GM12878 (cell line): Measurements from ENCODE around the gene OR7G2. TPM values are rescaled to one million over a fixed set of nuclear protein-coding genes. Genes with fewer than 3 reads are reported as not detected.
A peak's percentile ranks its signal among the peaks of the same experiment; 100 is the strongest.

ENCODE experiments used
- CREB1 ChIP-seq: IDR thresholded peaks from 2 replicates; pipeline ENCODE4 v1.6.1; 2012; ENCODE audit warnings: low read depth, mild to moderate bottlenecking, inconsistent platforms
- DPF2 ChIP-seq: fragments of 450-650 bp; IDR thresholded peaks from 2 replicates; pipeline ENCODE4 v1.6.1; 2017; ENCODE audit warnings: mild to moderate bottlenecking
- EED ChIP-seq: sonication (generic); IDR thresholded peaks from 2 replicates; pipeline ENCODE4 v1.6.1; 2016; ENCODE audit warnings: antibody characterized with exemption, low read depth
- ETV6 ChIP-seq, 2 experiments: fragments of 450-650 bp in 1 of 2; IDR thresholded peaks in 1 of 2; conservative IDR thresholded peaks in 1 of 2; 2 replicates each; pipeline ENCODE4 v1.6.1; 2014; ENCODE audit warnings: antibody characterized with exemption in 1 of 2, borderline replicate concordance in 1 of 2, low read depth in 1 of 2, mild to moderate bottlenecking in 1 of 2, moderate library complexity in 1 of 2
- FOXK2 ChIP-seq: fragments of 450-650 bp; IDR thresholded peaks from 2 replicates; pipeline ENCODE4 v1.6.1; 2017; ENCODE audit warnings: mild to moderate bottlenecking, moderate library complexity
- GABPA ChIP-seq: IDR thresholded peaks from 2 replicates; pipeline ENCODE4 v1.6.1; 2014; ENCODE audit warnings: antibody characterized with exemption, low read depth, mild to moderate bottlenecking, inconsistent platforms
- KAT2A ChIP-seq: conservative IDR thresholded peaks from 2 replicates; pipeline ENCODE4 v1.6.1; 2011; ENCODE audit warnings: low read depth, low read length; ENCODE audit not compliant: control insufficient read depth
- KDM1A ChIP-seq: fragments of 200-600 bp; sonication (generic); IDR thresholded peaks from 2 replicates; pipeline ENCODE4 v1.6.1; 2016; ENCODE audit warnings: borderline replicate concordance
- MTA3 ChIP-seq: IDR thresholded peaks from 2 replicates; pipeline ENCODE4 v1.6.1; 2012; ENCODE audit warnings: low read length, inconsistent platforms, borderline replicate concordance
- MYC ChIP-seq: IDR thresholded peaks from 2 replicates; pipeline ENCODE4 v1.6.1; 2011; ENCODE audit warnings: mild to moderate bottlenecking, low read length, moderate library complexity, inconsistent platforms; ENCODE audit not compliant: insufficient read depth, insufficient replicate concordance, insufficient read length, severe bottlenecking
- NFXL1 ChIP-seq: fragments of 450-650 bp; IDR thresholded peaks from 2 replicates; pipeline ENCODE4 v1.6.1; 2017; ENCODE audit warnings: antibody characterized with exemption, mild to moderate bottlenecking, borderline replicate concordance
- POLR2AphosphoS5 ChIP-seq: IDR thresholded peaks from 2 replicates; pipeline ENCODE4 v1.6.1; 2011; ENCODE audit warnings: mild to moderate bottlenecking, low read length, inconsistent platforms
- POU2F2 ChIP-seq: IDR thresholded peaks from 3 replicates; pipeline ENCODE4 v1.6.1; 2011; ENCODE audit warnings: low read depth, mild to moderate bottlenecking, low read length, borderline replicate concordance
- SMC3 ChIP-seq: IDR thresholded peaks from 2 replicates; pipeline ENCODE4 v1.6.1; 2011; ENCODE audit warnings: low read length, improper control_type of control experiment, borderline replicate concordance
- SREBF1 ChIP-seq: IDR thresholded peaks from 2 replicates; pipeline ENCODE4 v1.6.1; 2012; ENCODE audit warnings: mild to moderate bottlenecking, low read length
- SREBF2 ChIP-seq: IDR thresholded peaks from 2 replicates; pipeline ENCODE4 v1.6.1; 2012; ENCODE audit warnings: mild to moderate bottlenecking, low read length
- SUZ12 ChIP-seq: fragments of 200-600 bp; sonication (generic); IDR thresholded peaks from one replicate; pipeline ENCODE4 v1.6.1; 2018; ENCODE audit warnings: antibody characterized with exemption, mild to moderate bottlenecking; ENCODE audit not compliant: unreplicated experiment
- ZNF207 ChIP-seq: fragments of 450-650 bp; IDR thresholded peaks from 2 replicates; pipeline ENCODE4 v1.6.1; 2014; ENCODE audit warnings: antibody characterized with exemption, mild to moderate bottlenecking, borderline replicate concordance
- polyA plus RNA-seq, 11 experiments: library from polyadenylated mRNA; depleted of rRNA in 4 of 11; unstranded in 6 of 11; stranded (reverse) in 5 of 11; fragments of >200 nt; fragmentation: Nextera tagmentation in 4 of 11; fragmentation: Illumina TruSeq in 1 of 11; extraction: Ambion mirVana in 4 of 11; extraction: Trizol in 1 of 11; gene quantifications; 1 replicate in 1 of 11; 2 replicates in 10 of 11; pipeline versions ENCODE4 v1.2.1 to v1.2.3, GENCODE V29; 2011 to 2016; ENCODE audit warnings: inconsistent platforms in 2 of 11, missing spikeins in 2 of 11, low read depth in 1 of 11
- total RNA-seq, 4 experiments: library from RNA; depleted of rRNA in 3 of 4; stranded (reverse); fragments of >200 nt in 3 of 4; fragmentation: Illumina TruSeq in 1 of 4; extraction: Trizol in 1 of 4; gene quantifications; 2 replicates each; pipeline versions ENCODE4 v1.2.1 to v1.2.3, GENCODE V29; 2013 to 2021
- TF ChIP-seq, protein P1 (sequence below): fragments of 450-650 bp; IDR thresholded peaks from 2 replicates; pipeline ENCODE4 v1.6.1; 2017; ENCODE audit warnings: mild to moderate bottlenecking, moderate library complexity
- TF ChIP-seq, protein P2 (sequence below): fragments of 450-650 bp; IDR thresholded peaks from 2 replicates; pipeline ENCODE4 v1.6.1; 2017; ENCODE audit warnings: mild to moderate bottlenecking, low read depth, inconsistent platforms; ENCODE audit not compliant: poor library complexity, severe bottlenecking
- TF ChIP-seq, protein P3 (sequence below): IDR thresholded peaks from 2 replicates; pipeline ENCODE4 v1.6.1; 2012; ENCODE audit warnings: mild to moderate bottlenecking, low read depth, low read length

The OR7G2 gene
- total and polyA plus RNA-seq, 10 of the 15 experiments (the other 5 are each of a cell fraction or from before 2014, with no cell fraction given) = not detected

DNA sequence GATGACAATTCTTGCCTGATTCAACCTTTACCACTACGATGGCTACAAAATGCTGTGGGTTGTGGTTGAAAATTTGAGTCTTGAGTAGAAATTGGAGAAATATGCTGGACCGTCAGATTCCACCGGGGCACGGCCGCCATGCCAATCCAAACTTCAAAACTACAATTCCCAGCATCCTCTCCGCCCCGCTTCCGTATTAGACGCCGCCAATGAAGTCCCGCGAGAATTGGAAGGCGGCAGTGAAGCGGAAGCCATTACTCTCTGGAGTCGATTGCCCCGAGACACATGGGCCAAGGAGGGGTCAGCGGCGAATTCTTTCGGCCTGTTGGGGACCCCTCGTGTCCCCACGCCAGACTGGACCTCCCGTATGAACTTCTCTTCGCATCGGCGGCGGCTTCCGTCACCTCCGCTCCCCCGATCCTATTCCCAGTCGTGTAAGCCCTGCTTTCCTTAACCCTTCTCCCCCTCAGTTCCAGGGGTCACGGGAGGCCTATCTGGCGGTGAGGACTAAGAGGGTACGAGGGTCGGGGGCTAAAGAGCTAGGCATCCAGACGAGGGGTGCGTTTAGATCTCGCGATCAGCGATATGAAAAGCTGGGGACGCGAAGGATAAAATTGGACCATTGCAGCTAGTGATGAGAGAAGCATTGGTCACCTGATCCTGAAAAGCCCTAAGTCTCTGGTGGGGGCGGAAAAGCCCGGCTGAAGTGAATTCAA lies 33.0 kb upstream of the OR7G2 start, which contains the start of gene ZNF317 (continued):
- TF ChIP-seq, protein P1, sequence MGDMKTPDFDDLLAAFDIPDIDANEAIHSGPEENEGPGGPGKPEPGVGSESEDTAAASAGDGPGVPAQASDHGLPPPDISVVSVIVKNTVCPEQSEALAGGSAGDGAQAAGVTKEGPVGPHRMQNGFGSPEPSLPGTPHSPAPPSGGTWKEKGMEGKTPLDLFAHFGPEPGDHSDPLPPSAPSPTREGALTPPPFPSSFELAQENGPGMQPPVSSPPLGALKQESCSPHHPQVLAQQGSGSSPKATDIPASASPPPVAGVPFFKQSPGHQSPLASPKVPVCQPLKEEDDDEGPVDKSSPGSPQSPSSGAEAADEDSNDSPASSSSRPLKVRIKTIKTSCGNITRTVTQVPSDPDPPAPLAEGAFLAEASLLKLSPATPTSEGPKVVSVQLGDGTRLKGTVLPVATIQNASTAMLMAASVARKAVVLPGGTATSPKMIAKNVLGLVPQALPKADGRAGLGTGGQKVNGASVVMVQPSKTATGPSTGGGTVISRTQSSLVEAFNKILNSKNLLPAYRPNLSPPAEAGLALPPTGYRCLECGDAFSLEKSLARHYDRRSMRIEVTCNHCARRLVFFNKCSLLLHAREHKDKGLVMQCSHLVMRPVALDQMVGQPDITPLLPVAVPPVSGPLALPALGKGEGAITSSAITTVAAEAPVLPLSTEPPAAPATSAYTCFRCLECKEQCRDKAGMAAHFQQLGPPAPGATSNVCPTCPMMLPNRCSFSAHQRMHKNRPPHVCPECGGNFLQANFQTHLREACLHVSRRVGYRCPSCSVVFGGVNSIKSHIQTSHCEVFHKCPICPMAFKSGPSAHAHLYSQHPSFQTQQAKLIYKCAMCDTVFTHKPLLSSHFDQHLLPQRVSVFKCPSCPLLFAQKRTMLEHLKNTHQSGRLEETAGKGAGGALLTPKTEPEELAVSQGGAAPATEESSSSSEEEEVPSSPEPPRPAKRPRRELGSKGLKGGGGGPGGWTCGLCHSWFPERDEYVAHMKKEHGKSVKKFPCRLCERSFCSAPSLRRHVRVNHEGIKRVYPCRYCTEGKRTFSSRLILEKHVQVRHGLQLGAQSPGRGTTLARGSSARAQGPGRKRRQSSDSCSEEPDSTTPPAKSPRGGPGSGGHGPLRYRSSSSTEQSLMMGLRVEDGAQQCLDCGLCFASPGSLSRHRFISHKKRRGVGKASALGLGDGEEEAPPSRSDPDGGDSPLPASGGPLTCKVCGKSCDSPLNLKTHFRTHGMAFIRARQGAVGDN = peak; percentile 64; the same call in 1 of the 2 replicates
- TF ChIP-seq POU2F2 (0 out of 3 replicates have a peak, but pooled peaks have one; percentile 51), NFXL1 (no peak), ZNF207 (peak; percentile 91), MTA3 (no peak), KDM1A (no peak), ETV6 (conservative IDR thresholded peaks at IDR 0.05 in 1 of 2, IDR thresholded peaks at IDR 0.05 in 1 of 2; ENCODE audit: borderline replicate concordance in 1 of 2, low read depth in 1 of 2) (no peak), MYC (peak; percentile 27), GABPA (peak; percentile 83), POLR2AphosphoS5 (peak; percentile 95), DPF2 (no peak), FOXK2 (peak; percentile 82), CREB1 (peak; percentile 84), SREBF1 (peak; percentile 79), KAT2A (no peak), SMC3 (no peak), EED (no peak), SREBF2 (no peak), SUZ12 (no peak)
- TF ChIP-seq, protein P2, sequence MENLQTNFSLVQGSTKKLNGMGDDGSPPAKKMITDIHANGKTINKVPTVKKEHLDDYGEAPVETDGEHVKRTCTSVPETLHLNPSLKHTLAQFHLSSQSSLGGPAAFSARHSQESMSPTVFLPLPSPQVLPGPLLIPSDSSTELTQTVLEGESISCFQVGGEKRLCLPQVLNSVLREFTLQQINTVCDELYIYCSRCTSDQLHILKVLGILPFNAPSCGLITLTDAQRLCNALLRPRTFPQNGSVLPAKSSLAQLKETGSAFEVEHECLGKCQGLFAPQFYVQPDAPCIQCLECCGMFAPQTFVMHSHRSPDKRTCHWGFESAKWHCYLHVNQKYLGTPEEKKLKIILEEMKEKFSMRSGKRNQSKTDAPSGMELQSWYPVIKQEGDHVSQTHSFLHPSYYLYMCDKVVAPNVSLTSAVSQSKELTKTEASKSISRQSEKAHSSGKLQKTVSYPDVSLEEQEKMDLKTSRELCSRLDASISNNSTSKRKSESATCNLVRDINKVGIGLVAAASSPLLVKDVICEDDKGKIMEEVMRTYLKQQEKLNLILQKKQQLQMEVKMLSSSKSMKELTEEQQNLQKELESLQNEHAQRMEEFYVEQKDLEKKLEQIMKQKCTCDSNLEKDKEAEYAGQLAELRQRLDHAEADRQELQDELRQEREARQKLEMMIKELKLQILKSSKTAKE = no peak
- TF ChIP-seq, protein P3, sequence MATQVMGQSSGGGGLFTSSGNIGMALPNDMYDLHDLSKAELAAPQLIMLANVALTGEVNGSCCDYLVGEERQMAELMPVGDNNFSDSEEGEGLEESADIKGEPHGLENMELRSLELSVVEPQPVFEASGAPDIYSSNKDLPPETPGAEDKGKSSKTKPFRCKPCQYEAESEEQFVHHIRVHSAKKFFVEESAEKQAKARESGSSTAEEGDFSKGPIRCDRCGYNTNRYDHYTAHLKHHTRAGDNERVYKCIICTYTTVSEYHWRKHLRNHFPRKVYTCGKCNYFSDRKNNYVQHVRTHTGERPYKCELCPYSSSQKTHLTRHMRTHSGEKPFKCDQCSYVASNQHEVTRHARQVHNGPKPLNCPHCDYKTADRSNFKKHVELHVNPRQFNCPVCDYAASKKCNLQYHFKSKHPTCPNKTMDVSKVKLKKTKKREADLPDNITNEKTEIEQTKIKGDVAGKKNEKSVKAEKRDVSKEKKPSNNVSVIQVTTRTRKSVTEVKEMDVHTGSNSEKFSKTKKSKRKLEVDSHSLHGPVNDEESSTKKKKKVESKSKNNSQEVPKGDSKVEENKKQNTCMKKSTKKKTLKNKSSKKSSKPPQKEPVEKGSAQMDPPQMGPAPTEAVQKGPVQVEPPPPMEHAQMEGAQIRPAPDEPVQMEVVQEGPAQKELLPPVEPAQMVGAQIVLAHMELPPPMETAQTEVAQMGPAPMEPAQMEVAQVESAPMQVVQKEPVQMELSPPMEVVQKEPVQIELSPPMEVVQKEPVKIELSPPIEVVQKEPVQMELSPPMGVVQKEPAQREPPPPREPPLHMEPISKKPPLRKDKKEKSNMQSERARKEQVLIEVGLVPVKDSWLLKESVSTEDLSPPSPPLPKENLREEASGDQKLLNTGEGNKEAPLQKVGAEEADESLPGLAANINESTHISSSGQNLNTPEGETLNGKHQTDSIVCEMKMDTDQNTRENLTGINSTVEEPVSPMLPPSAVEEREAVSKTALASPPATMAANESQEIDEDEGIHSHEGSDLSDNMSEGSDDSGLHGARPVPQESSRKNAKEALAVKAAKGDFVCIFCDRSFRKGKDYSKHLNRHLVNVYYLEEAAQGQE = no peak
